Astrocyte (in vitro differentiated cells and primary cell): ENCODE results near the gene BLOC1S5. TPM values are rescaled to one million over a fixed set of nuclear protein-coding genes. Genes with fewer than 3 reads are reported as not detected.

Experiments used
- DNase-seq: peaks from one replicate; pipeline ENCODE4 v3.0.0-alpha.2; 2010; ENCODE audit warnings: low read depth
- FAIRE-seq: peaks from 2 replicates; lab custom pipeline; 2011; peaks lifted over from hg19 to GRCh38; lab: Jason Lieb, UNC
- H2AFZ ChIP-seq: 2 replicates; pipeline ENCODE4 v1.6.0; 2012; ENCODE audit warnings: low read depth, low read length, inconsistent platforms
- H3K27ac ChIP-seq: 2 replicates; pipeline ENCODE4 v1.5.1; 2011; ENCODE audit warnings: low read depth, low read length, inconsistent platforms
- H3K27me3 ChIP-seq: 2 replicates; pipeline ENCODE4 v1.6.0; 2011; ENCODE audit warnings: low read length, inconsistent platforms; ENCODE audit not compliant: insufficient read depth
- H3K36me3 ChIP-seq: 2 replicates; pipeline ENCODE4 v1.5.1; 2011; ENCODE audit warnings: low read length, inconsistent platforms; ENCODE audit not compliant: insufficient read depth
- H3K4me1 ChIP-seq: 2 replicates; pipeline ENCODE4 v1.5.1; 2011; ENCODE audit warnings: low read length, inconsistent platforms; ENCODE audit not compliant: insufficient read depth
- H3K4me2 ChIP-seq: 2 replicates; pipeline ENCODE4 v1.6.0; 2012; ENCODE audit warnings: low read length, inconsistent platforms
- H3K4me3 ChIP-seq: 2 replicates; pipeline ENCODE4 v1.5.1; 2011; ENCODE audit warnings: low read depth, mild to moderate bottlenecking, low read length, inconsistent platforms; ENCODE audit not compliant: insufficient read depth
- H3K79me2 ChIP-seq: 2 replicates; pipeline ENCODE4 v1.6.0; 2012; ENCODE audit warnings: mild to moderate bottlenecking, low read length, inconsistent platforms; ENCODE audit not compliant: insufficient read depth
- H3K9ac ChIP-seq: 2 replicates; pipeline ENCODE4 v1.6.0; 2012; ENCODE audit warnings: mild to moderate bottlenecking, low read length, inconsistent platforms
- H3K9me3 ChIP-seq: 2 replicates; pipeline ENCODE4 v1.5.1; 2012; ENCODE audit warnings: low read depth, mild to moderate bottlenecking, low read length, inconsistent platforms; ENCODE audit not compliant: insufficient read depth
- H4K20me1 ChIP-seq: 2 replicates; pipeline ENCODE4 v1.6.0; 2012; ENCODE audit warnings: low read length, inconsistent platforms; ENCODE audit not compliant: insufficient read depth
- H3K27ac Mint-ChIP-seq: one replicate; pipeline ENCODE4 v1.8.0; 2021; ENCODE audit warnings: mild to moderate bottlenecking, mixed read lengths; ENCODE audit not compliant: unreplicated experiment
- H3K27me3 Mint-ChIP-seq: one replicate; pipeline ENCODE4 v1.8.0; 2021; ENCODE audit warnings: low read depth, mixed read lengths; ENCODE audit not compliant: unreplicated experiment
- H3K36me3 Mint-ChIP-seq: one replicate; pipeline ENCODE4 v1.8.0; 2021; ENCODE audit warnings: low read depth, mixed read lengths; ENCODE audit not compliant: unreplicated experiment
- H3K4me1 Mint-ChIP-seq: one replicate; pipeline ENCODE4 v1.8.0; 2021; ENCODE audit warnings: low read depth, mixed read lengths; ENCODE audit not compliant: unreplicated experiment
- H3K4me3 Mint-ChIP-seq: one replicate; pipeline ENCODE4 v1.8.0; 2021; ENCODE audit warnings: mild to moderate bottlenecking, moderate library complexity, mixed read lengths; ENCODE audit not compliant: unreplicated experiment
- H3K9me3 Mint-ChIP-seq: one replicate; pipeline ENCODE4 v1.8.0; 2021; ENCODE audit warnings: mild to moderate bottlenecking, mixed read lengths; ENCODE audit not compliant: unreplicated experiment
- EZH2 ChIP-seq: IDR thresholded peaks from 2 replicates; pipeline ENCODE4 v1.6.1; 2012; ENCODE audit warnings: mild to moderate bottlenecking, low read length, inconsistent platforms; ENCODE audit not compliant: insufficient read depth
- total RNA-seq: library from RNA; stranded (reverse); gene quantifications from 2 replicates; pipeline ENCODE4 v1.2.1, GENCODE V29; 2021
- TF ChIP-seq, protein P1 (sequence below): IDR thresholded peaks from 2 replicates; pipeline ENCODE4 v1.5.1; 2011; ENCODE audit warnings: low read depth, mild to moderate bottlenecking, inconsistent platforms, low read length, moderate library complexity; ENCODE audit not compliant: insufficient read depth

BLOC1S5 gene
- total RNA-seq, 1 donor from 2014 or later = 8.2 TPM

- Mint-ChIP-seq H3K4me3 (no peak overlapping the region), H3K27me3 (no peaks in the 10 kb centered on the region), H3K27ac (no peak overlapping the region), H3K36me3 (no peaks in the 10 kb centered on the region), H3K4me1 (peaks cover 14% of the 10 kb centered on the region), H3K9me3 (peaks cover 4% of the 10 kb centered on the region)
- Histone ChIP-seq H3K27me3 (no peaks in the 10 kb centered on the region), H3K36me3 (no peaks in the 10 kb centered on the region), H3K4me2 (peak overlapping the region; percentile 75), H3K9ac (no peak overlapping the region), H3K4me1 (peaks cover 19% of the 10 kb centered on the region), H2AFZ (no peak overlapping the region), H3K79me2 (no peaks in the 10 kb centered on the region), H3K27ac (no peak overlapping the region), H4K20me1 (no peaks in the 10 kb centered on the region), H3K9me3 (no peaks in the 10 kb centered on the region), H3K4me3 (no peak overlapping the region)
- DNase-seq (no peak), FAIRE-seq (no peak)
- TF ChIP-seq, protein P1, sequence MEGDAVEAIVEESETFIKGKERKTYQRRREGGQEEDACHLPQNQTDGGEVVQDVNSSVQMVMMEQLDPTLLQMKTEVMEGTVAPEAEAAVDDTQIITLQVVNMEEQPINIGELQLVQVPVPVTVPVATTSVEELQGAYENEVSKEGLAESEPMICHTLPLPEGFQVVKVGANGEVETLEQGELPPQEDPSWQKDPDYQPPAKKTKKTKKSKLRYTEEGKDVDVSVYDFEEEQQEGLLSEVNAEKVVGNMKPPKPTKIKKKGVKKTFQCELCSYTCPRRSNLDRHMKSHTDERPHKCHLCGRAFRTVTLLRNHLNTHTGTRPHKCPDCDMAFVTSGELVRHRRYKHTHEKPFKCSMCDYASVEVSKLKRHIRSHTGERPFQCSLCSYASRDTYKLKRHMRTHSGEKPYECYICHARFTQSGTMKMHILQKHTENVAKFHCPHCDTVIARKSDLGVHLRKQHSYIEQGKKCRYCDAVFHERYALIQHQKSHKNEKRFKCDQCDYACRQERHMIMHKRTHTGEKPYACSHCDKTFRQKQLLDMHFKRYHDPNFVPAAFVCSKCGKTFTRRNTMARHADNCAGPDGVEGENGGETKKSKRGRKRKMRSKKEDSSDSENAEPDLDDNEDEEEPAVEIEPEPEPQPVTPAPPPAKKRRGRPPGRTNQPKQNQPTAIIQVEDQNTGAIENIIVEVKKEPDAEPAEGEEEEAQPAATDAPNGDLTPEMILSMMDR = no peak
- TF ChIP-seq EZH2 = no peak
Measured at GRCh38 chr6:7975764-7976146, 88.4 kb downstream of the BLOC1S5 start.

GRCh38 chr6:7974938-7975763, 89.0 kb downstream of the BLOC1S5 start:
- Histone ChIP-seq H3K27ac (no peak overlapping the region), H3K4me1 (peaks cover 19% of the 10 kb centered on the region), H3K27me3 (no peaks in the 10 kb centered on the region), H4K20me1 (no peaks in the 10 kb centered on the region), H3K4me3 (no peak overlapping the region), H3K9me3 (peaks cover 3% of the 10 kb centered on the region), H3K9ac (no peak overlapping the region), H3K36me3 (no peaks in the 10 kb centered on the region), H3K4me2 (peak overlapping the region; percentile 75), H3K79me2 (no peaks in the 10 kb centered on the region), H2AFZ (peak overlapping the region; percentile 22)
- TF ChIP-seq, protein P1 = no peak
- TF ChIP-seq EZH2 = no peak
- Mint-ChIP-seq H3K9me3 (peaks cover 7% of the 10 kb centered on the region), H3K36me3 (no peaks in the 10 kb centered on the region), H3K4me3 (peak overlapping the region; percentile 62), H3K27ac (peak overlapping the region; percentile 41), H3K27me3 (no peaks in the 10 kb centered on the region), H3K4me1 (peaks cover 14% of the 10 kb centered on the region)
- peak; percentile 98 for DNase-seq
- no peak for FAIRE-seq

DNA sequence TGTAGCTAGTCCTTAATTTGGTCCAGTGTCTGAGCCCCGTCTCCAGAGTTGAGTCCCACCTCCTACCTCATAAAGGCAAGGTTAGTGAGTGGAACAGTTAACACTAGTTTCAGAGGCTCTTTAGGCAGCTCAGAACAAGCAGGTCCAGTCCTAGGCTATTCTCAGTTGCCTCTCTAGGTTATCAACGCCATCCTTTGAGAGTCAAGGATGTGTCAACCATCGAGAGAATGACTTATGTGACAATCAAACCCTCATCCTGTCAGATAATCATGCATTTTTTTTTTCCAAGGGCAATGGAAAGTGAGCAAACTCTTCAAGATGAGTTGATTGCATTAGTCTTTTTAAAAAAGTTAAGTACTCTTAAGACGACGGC, 89.6 kb downstream of the BLOC1S5 start:
- H3K4me2 ChIP-seq = peak overlapping the region; percentile 75
- H3K36me3 ChIP-seq = no peaks in the 10 kb centered on the region
- H3K4me1 ChIP-seq = peaks cover 19% of the 10 kb centered on the region
- Mint-ChIP-seq H3K27ac (no peak overlapping the region), H3K4me1 (peaks cover 14% of the 10 kb centered on the region), H3K27me3 (no peaks in the 10 kb centered on the region), H3K9me3 (peaks cover 7% of the 10 kb centered on the region), H3K4me3 (no peak overlapping the region), H3K36me3 (no peaks in the 10 kb centered on the region)
- H3K27me3 ChIP-seq = no peaks in the 10 kb centered on the region
- H2AFZ ChIP-seq = peak overlapping the region; percentile 22
- H3K9ac ChIP-seq = no peak overlapping the region
- TF ChIP-seq EZH2 = no peak
- TF ChIP-seq, protein P1 = no peak
- H3K79me2 ChIP-seq = no peaks in the 10 kb centered on the region
- H4K20me1 ChIP-seq = no peaks in the 10 kb centered on the region
- FAIRE-seq (no peak), DNase-seq (no peak)
- H3K4me3 ChIP-seq = no peak overlapping the region
- H3K9me3 ChIP-seq = peaks cover 3% of the 10 kb centered on the region
- H3K27ac ChIP-seq = no peak overlapping the region
